SK-N-SH (cell line): ENCODE results near the gene CLASP2.

ENCODE experiments used
- GABPA ChIP-seq: IDR thresholded peaks from 2 replicates; pipeline ENCODE4 v1.4.0; 2012; ENCODE audit warnings: low read depth, mild to moderate bottlenecking
- GATA2 ChIP-seq: sonication (generic); formaldehyde crosslinking; IDR thresholded peaks from 2 replicates; pipeline ENCODE4 v1.5.0; 2020; ENCODE audit warnings: mild to moderate bottlenecking, missing genetic modification reagents
- NFIC ChIP-seq: IDR thresholded peaks from 2 replicates; pipeline ENCODE4 v1.4.0; 2012; ENCODE audit warnings: borderline replicate concordance
- RAD21 ChIP-seq: IDR thresholded peaks from 2 replicates; pipeline ENCODE4 v1.6.1; 2012; ENCODE audit warnings: mild to moderate bottlenecking, low read length
- RXRA ChIP-seq: IDR thresholded peaks from 2 replicates; pipeline ENCODE4 v1.4.0; 2012; ENCODE audit warnings: low read depth, mild to moderate bottlenecking, borderline replicate concordance
- SIN3A ChIP-seq: IDR thresholded peaks from 2 replicates; pipeline ENCODE4 v1.6.1; 2012; ENCODE audit warnings: low read depth, mild to moderate bottlenecking, low read length, moderate library complexity, borderline replicate concordance
- TAF1 ChIP-seq: IDR thresholded peaks from 2 replicates; pipeline ENCODE4 v1.6.1; 2012; ENCODE audit warnings: low read depth, mild to moderate bottlenecking, low read length, moderate library complexity, borderline replicate concordance
- TCF12 ChIP-seq: IDR thresholded peaks from 2 replicates; pipeline ENCODE4 v1.4.0; 2012
- TF ChIP-seq, protein P1 (sequence below): fragments of 200-600 bp; sonication (generic); IDR thresholded peaks from 2 replicates; pipeline ENCODE4 v1.6.1; 2017; ENCODE audit warnings: antibody characterized with exemption, mild to moderate bottlenecking, moderate library complexity
- TF ChIP-seq, protein P2 (sequence below): fragments of 150-350 bp; IDR thresholded peaks from 2 replicates; pipeline ENCODE4 v1.6.1; 2017; ENCODE audit warnings: antibody characterized with exemption, low read length, low read depth, borderline replicate concordance
- TF ChIP-seq, protein P3 (sequence below): IDR thresholded peaks from 2 replicates; pipeline ENCODE4 v1.6.1; 2012; ENCODE audit warnings: mild to moderate bottlenecking, low read depth, low read length, moderate library complexity

DNA sequence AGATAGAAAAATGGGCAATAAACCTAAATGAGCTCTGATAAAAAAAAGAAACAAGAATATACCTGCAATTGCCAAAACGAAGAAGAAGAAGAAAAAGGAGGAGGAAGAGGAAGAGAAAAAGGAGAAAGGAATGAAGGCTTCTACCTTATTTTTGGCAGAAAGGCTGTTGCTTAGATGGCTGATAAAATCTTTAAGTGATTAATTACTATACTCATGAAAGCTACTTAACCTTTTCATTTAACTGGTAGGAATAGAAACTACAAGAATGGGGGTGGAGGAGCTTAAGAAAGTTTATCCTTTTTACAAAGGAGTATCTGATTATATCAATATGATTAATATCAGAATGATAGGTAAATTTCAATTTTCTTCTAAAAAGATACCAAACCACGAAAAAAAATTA lies 75.2 kb downstream of the CLASP2 start:
- TF ChIP-seq, protein P1, sequence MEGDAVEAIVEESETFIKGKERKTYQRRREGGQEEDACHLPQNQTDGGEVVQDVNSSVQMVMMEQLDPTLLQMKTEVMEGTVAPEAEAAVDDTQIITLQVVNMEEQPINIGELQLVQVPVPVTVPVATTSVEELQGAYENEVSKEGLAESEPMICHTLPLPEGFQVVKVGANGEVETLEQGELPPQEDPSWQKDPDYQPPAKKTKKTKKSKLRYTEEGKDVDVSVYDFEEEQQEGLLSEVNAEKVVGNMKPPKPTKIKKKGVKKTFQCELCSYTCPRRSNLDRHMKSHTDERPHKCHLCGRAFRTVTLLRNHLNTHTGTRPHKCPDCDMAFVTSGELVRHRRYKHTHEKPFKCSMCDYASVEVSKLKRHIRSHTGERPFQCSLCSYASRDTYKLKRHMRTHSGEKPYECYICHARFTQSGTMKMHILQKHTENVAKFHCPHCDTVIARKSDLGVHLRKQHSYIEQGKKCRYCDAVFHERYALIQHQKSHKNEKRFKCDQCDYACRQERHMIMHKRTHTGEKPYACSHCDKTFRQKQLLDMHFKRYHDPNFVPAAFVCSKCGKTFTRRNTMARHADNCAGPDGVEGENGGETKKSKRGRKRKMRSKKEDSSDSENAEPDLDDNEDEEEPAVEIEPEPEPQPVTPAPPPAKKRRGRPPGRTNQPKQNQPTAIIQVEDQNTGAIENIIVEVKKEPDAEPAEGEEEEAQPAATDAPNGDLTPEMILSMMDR: no peak
- TF ChIP-seq TAF1: no peak
- TF ChIP-seq SIN3A: no peak
- TF ChIP-seq NFIC: no peak
- TF ChIP-seq, protein P2, sequence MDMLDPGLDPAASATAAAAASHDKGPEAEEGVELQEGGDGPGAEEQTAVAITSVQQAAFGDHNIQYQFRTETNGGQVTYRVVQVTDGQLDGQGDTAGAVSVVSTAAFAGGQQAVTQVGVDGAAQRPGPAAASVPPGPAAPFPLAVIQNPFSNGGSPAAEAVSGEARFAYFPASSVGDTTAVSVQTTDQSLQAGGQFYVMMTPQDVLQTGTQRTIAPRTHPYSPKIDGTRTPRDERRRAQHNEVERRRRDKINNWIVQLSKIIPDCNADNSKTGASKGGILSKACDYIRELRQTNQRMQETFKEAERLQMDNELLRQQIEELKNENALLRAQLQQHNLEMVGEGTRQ: no peak
- TF ChIP-seq GABPA: no peak
- TF ChIP-seq RAD21: no peak
- TF ChIP-seq, protein P3, sequence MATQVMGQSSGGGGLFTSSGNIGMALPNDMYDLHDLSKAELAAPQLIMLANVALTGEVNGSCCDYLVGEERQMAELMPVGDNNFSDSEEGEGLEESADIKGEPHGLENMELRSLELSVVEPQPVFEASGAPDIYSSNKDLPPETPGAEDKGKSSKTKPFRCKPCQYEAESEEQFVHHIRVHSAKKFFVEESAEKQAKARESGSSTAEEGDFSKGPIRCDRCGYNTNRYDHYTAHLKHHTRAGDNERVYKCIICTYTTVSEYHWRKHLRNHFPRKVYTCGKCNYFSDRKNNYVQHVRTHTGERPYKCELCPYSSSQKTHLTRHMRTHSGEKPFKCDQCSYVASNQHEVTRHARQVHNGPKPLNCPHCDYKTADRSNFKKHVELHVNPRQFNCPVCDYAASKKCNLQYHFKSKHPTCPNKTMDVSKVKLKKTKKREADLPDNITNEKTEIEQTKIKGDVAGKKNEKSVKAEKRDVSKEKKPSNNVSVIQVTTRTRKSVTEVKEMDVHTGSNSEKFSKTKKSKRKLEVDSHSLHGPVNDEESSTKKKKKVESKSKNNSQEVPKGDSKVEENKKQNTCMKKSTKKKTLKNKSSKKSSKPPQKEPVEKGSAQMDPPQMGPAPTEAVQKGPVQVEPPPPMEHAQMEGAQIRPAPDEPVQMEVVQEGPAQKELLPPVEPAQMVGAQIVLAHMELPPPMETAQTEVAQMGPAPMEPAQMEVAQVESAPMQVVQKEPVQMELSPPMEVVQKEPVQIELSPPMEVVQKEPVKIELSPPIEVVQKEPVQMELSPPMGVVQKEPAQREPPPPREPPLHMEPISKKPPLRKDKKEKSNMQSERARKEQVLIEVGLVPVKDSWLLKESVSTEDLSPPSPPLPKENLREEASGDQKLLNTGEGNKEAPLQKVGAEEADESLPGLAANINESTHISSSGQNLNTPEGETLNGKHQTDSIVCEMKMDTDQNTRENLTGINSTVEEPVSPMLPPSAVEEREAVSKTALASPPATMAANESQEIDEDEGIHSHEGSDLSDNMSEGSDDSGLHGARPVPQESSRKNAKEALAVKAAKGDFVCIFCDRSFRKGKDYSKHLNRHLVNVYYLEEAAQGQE: no peak
- no peak for TF ChIP-seq TCF12
- TF ChIP-seq GATA2 (CRISPR knock-in tag): no peak
- TF ChIP-seq RXRA: no peak
